GM11168 (cell line): Measurements from ENCODE around the gene ZFPM1.

Experiments used
- in situ Hi-C: fragments of 300-500 bp; cut with MboI; formaldehyde crosslinking; loops from one replicate; pipeline ENCODE4 v1.12.0; 2022; ENCODE audit warnings: low sequenced_read_pairs; ENCODE audit not compliant: unreplicated experiment

Gene ZFPM1

DNA sequence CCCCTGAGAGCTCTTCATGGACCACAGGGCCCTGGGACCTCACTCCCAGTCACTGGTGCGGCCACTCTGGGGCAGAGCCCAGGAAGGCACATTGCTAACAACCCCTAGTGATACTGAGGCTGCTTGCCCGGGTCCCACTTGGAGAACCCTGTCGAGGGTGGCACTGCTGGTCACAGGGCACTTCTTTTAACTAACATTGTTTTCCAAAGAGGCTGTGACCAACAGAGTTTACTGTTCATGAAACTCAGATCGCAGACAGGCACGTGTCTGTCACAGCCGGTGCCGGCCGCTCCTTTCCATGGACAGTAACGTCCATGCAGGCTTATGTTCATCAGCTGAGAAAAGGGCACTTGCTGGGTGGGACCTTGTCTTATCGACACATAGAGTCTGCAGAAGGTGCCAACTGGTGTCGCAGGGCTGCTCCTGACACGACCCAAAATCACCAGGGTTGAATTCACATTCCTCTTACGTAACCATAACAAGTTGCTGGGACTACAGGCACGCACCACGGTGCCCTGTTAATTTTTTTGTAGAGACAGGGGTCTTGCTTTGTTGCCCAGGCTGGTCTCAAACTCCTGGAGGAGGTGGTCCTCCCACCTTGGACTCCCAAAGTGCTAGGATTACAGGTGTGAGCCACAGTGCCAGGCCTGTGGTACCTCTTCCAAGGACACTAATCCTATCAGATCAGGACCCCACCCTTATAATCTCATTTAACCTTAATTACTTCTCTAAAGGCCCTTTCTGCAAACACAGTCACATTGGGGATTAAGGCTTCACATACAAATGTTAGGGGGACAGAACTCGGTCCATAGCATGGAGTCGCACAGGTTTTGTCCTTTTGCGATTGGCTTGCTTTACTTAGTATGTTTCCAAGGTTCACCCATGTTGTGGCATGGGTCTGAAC, 115.9 kb downstream of the ZFPM1 start:
- in situ Hi-C loops: no loop called here

DNA sequence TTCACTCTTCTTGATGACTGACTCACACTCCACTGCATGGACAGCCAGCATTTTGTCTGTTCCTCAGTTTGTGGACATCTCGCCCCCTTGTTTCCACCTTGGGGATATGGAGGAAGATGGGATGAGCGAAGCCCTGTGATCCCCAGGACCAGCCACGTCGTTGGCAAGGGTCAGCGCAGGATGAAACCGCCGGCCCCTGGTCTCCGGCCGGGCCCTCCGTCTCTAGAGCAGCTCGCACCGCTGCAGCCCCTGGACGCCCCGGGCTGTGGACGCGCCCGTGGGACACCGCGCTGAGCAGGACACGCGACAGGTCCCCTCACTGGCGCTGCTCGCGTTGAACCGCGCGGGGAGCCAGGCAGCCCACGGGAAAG, 116.5 kb downstream of the ZFPM1 start:
- in situ Hi-C loops: no loop called here

DNA sequence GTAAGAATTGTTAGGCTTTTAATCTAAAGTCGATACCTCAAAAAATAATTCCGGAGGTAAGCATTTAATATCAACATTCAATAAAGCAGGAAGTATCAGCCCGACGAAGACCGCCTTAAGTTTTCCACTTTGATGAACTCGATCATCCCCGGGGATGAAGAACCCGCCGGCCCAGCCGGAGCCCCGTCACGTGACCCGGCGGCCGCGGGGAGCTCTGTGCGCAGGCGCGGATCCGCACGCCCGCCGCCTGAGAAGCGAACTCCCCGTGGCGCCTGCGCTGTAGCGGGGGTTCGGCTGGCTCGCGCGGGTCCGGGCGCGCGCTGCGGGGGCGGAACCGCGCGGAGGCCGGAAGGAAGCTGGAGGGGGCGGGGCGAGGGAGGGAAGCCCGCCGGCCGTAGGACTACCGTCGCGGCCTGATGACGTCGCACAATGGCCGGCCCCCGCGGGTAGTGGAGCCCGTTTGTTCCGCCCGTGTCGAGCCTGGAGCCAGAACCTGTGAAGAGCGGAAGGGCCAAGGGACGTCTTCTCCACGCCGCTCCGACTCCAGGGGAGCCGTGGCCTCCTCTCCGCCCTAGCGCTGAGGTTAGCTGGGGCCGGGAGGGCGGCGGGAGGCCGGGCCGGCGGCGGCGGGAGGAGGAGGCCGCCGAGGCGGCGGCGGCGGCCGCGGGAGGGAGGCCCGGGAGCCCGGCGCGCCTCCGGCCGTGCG, 117.1 kb downstream of the ZFPM1 start, which contains the start of gene ZC3H18:
TSS of gene ZC3H18 (plus strand) at position 419 of the 706 bp plus-strand sequence. CDS start 6,721 bp downstream, outside the sequence.
- in situ Hi-C loops: no loop called here

DNA sequence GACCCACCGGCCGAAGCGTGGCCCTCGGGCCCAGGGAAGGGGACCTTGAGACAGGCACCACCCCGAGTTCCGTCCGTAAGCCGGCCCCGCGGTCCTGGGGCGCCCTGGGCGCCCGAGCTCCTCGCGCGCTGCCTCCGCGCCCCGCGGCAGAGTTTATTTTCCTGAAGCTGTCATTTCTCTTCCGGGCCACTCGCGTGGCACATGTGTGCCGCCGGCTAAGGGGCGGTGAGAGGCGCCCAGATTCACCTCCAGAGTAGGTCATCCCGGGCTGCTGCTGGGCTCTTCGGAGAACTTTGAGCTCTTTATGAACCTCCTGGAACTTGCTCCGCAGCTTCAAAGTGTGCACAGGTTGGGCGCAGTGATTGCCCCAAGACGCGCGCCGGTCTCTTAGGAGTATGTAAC, 117.6 kb downstream of the ZFPM1 start:
- in situ Hi-C loops: no loop called here

DNA sequence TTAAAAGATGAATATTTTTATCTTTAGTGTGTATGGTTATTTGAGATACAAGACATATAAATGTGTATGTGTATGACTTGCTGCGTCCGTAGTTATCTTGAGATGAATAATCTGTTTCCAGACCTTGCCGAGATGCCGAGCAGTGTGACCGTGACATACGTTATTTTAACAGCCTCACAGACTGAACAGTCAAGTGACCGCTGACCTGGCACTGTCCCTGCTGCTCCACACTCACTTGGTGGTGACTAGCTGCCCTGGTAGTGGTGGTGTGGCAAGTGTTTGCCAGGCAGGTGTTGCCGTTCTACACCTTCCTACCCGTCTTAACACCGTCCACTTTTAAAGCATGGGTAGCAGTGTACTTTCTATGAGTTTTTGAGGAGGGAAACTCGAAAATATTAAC, 122.2 kb downstream of the ZFPM1 start:
- in situ Hi-C loops: no loop called here

DNA sequence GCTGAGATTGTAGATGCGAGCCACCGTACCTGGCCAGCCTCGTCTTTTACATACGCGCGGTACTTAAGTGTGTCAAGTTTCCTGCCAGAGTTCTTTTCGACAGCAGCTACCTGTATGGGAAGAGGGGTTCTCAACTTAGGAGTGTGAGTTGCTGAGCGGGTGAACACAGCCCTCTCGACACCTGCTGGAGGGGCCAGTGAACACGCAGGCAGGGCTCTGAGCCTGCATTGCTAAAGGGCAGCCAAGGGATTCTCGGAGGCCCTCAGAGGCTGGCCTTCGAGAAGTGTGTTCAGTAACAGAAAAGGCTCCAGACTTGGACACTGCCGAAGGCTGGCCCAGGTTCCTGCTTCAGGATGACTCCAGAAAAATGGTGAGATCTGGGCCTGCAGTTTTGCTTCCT, 123.2 kb downstream of the ZFPM1 start:
- in situ Hi-C loops: no loop called here

DNA sequence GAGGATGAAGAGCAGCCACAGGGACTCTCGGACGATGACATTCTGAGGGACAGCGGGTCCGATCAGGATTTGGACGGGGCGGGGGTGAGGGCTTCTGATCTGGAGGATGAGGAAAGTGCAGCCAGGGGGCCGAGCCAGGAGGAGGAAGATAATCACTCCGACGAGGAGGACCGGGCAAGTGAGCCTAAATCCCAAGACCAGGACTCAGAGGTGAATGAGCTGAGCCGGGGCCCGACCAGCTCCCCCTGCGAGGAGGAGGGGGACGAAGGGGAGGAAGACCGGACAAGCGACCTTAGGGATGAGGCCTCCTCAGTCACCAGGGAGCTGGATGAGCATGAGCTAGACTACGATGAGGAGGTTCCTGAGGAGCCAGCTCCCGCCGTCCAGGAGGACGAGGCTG, 124.1 kb downstream of the ZFPM1 start:
- in situ Hi-C loops: no loop called here

DNA sequence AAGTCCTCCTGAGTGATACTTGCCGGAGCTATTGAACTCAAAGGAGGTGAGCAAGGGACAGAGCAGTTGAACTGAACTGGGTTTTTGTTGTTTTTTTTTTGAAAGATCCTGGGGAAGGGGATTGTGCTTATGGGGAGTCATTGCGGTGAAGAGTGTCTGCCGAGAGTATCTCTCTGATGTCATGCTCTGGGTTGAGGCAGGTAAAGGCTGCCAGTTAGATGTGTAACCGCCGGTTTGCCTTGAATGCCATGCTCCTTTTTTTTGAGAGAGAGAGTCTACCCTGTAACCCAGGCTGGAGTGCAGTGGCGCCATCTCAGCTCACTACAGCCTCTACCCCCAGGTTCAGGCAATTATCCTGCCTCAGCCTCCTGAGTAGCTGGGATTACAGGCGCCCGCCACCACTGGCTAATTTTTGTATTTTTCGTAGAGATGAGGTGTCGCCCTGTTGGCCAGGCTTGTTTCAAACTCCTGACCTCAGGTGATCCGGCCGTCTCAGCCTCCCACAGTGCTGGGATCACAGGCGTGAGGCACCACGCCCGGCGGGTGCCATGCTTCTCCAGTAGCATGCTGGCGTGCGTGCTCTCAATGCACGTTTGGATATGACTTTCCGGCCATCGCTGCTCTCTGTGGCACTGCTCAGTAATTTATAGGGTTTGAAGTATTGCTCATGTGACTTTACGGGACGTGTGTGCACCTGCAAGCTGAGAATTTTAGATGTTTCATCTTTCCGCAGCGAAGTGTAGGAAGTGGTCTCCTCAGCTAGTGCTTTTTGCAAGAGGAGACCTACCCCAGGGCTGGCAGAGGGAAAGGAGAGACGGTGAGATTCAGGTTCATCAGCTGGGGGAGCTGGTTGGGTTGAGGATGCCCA, 125.6 kb downstream of the ZFPM1 start:
- in situ Hi-C loops: no loop called here

DNA sequence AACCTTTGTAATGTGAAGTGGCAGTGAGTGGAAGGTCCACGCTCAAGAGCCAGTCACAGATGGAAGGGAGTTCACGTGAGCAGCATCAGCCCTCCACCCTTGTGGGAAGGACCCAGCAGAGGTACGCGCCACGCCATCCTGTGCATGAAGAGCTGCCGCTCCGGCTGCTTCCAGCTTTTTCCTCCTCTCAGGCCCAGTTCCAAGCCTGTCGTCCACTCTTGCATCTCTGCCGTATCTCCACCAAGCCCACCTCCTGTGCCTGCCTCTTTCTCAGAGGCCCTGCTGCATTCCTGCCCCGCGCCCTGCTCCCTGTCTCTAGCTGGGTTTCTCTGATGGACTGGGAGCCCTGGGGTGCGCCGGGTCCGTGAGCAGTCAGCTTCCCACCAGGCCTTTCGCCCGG, 127.3 kb downstream of the ZFPM1 start:
- in situ Hi-C loops: no loop called here

DNA sequence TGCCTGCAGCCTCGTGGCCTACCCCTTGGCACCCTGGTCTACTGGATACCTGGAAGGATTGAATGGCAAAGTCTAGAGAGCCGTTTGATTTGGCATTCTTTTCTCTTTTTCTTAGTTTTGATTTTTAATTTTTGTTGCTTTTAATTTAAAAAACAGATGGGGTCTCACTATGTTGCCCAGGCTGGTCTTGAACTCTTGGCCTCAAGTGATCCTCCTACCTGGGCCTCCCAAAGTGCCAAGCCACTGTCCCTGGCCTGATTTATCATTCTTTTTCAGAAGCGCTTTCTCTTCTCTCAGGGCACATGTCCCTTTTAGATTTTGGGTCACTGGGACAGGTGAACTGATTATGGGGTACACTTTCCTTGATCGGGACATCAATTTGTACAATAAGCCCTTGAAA, 128.0 kb downstream of the ZFPM1 start:
- in situ Hi-C loops: no loop called here

DNA sequence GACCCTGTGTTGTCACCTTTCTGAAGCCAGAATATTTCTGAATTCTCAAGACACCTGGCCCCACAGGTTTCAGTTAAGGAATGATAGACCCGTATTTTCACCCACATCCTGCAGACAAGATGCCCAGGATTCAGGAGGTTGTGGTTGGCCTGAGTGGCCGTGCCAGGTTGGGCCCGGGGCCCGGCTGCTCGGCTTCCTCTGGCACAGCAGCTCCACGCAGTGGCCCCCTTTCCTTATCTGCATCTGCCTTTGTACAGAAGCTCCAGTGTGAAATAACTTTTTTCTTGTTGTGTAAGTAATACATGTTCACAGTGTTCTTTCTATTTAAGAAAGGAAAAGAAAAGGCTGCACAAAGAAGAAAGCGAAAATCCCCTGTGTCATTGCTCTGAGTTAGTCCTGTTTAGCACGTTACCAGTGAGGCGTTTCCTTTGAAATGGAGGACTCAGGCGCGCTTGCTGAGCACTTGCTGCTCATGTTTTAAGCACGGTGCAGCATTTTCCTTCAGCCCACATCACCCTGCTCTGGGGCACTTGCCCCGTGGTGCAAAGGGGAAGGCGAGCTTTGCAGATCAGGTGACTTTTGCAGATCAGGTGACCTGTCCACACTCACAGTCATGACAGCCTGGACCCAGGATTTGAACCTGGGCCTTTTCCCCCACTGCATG, 130.0 kb downstream of the ZFPM1 start:
- in situ Hi-C loops: no loop called here

DNA sequence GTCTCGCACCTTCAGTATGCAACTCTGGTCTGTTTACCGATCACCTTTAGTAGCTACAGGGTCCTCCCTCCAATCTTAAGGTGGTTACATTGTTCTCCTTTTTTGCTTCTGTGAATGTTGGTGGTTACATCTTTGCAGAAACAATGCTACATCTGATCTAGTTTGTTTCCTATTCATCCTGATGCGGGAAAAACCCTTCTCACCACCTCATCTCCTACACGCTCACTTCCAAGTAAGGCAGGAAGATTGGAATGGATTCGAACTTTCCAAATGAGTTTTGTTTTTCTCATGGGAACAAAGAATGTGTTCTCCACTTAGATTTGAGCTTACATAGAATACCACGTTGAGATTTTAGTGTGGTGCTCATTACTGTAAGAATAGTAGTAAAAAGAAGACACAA, 131.6 kb downstream of the ZFPM1 start:
- in situ Hi-C loops: no loop called here

DNA sequence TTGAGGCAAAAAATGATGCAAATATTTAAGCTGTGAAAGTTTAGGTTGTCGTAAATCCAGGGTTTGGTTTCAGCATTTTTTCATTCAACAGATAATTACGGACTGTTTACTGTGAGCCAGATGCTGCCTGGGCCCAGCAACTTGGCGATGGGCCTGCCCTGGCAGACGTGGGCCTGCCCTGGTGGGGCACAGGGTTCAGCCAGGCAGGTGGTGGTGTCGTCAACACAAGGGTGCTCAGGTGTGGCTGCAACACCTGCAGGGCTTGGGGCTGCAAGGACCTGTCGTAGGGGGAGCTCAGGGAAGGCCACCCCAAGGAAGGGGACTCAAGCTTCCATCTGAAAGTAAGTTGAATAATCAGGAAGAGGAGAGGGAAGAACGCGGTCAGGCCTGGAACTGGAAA, 132.2 kb downstream of the ZFPM1 start:
- in situ Hi-C loops: no loop called here

DNA sequence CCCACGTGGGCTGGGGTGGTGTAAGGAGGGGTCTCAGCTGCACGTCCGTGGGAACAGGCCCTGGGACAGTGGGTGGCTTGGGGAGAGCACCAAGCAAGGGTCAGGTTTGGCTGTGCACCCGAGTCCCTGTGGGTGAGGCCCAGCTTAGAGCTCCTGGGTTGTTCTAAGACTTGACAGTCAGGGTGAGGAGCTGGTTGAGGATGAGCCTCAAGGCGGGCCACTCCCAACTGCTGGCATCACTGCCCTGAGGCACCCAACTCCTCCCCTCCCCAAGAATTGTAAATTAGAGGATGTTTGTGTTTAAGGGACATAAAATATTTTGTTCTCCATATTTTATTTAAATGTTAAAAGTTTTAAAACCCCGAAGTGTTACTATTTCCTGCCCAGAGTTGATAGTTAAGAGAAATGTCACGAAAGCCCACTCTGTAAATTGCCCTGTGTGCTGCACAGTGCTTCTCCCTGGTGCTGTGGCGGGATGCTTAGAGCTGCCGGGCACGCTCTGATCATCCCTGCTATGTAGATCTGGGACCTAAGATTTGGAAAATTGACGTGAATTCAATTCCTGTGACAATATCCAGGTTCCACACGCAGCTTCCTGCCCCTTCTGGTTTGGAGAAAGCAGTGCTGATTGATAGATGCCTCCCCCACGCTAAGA, 133.0 kb downstream of the ZFPM1 start:
- in situ Hi-C loops: no loop called here
